Measurements from ENCODE around the gene USP5. TPM values are rescaled to one million over a fixed set of nuclear protein-coding genes. Genes with fewer than 3 reads are reported as not detected.

The USP5 gene
- polyA plus RNA-seq, 2 of the 4 experiments (the other 2 are of a cell fraction) = 58.6 to 78.2 TPM

GRCh38 chr12:6912164-6912935 is 60.4 kb downstream of the USP5 start:
- H3K4me2 ChIP-seq = no peak overlapping the region
- ChIA-PET POLR2A (interaction anchor here (0.6 to 1.9 kb wide), 2 partner anchors 21 to 30 kb away, joined by 3 to 6 read pairs; no protein-coding TSS in a partner anchor), CTCF (interaction anchor here (0.5 to 22.2 kb wide), 10 partner anchors 12 to 53 kb away, joined by 3 to 232 read pairs (median 6); partner anchors contain the start of genes ATN1, SPSB2 and TPI1)
- WGBS (ENCODE audit: missing lambda C conversion rate) = 92% methylated on average over 15 of the region's 15 CpGs
- H3K4me3 ChIP-seq = no peak overlapping the region
- no peak for DNase-seq (ENCODE audit: low read depth in 1 of 2, low spot score in 1 of 2)
- peaks cover 17% of the 10 kb centered on the region for H3K4me1 ChIP-seq
- TF ChIP-seq NR3C1 (IDR thresholded peaks at IDR 0.05) (no peak), MAFK (IDR thresholded peaks at IDR 0.05; ENCODE audit: partially characterized antibody) (no peak), POLR2A (IDR thresholded peaks at IDR 0.05; ENCODE audit: low read length) (no peak), RAD21 (conservative IDR thresholded peaks at IDR 0.05 in 1 of 2, IDR thresholded peaks at IDR 0.05 in 1 of 2) (no peak), POLR2AphosphoS2 (conservative IDR thresholded peaks at IDR 0.05; ENCODE audit: low read length) (no peak), HOXB13 (CRISPR knock-in tag; IDR thresholded peaks at IDR 0.05; ENCODE audit: low read depth) (no peak), MAX (IDR thresholded peaks at IDR 0.05) (no peak), HES2 (IDR thresholded peaks at IDR 0.05) (no peak), NFE2L2 (conservative IDR thresholded peaks at IDR 0.05; ENCODE audit: low read length) (no peak), MAZ (IDR thresholded peaks at IDR 0.05; ENCODE audit: borderline replicate concordance, low read depth, low read length) (no peak), BCL3 (IDR thresholded peaks at IDR 0.05) (no peak)
- no peak overlapping the region for H3K27ac ChIP-seq
- FAIRE-seq = no peak
- no peaks in the 10 kb centered on the region for H3K9me3 ChIP-seq
- ATAC-seq = no peak

GRCh38 chr12:6914246-6914946 is 62.4 kb downstream of the USP5 start, which contains the start of gene ENO2:
Gene ENO2 (plus strand): TSS chr12:6914580. CDS start chr12:6915833, 1,253 bp downstream.
- DNase-seq (ENCODE audit: low read depth in 1 of 2, low spot score in 1 of 2) (peak; percentile 62 to 79), ATAC-seq (peak; percentile 86 to 90), FAIRE-seq (no peak)
- 2% methylated on average over 23 of the region's 68 CpGs for WGBS (ENCODE audit: missing lambda C conversion rate)
- Histone ChIP-seq H3K4me3 (peak within 1 kb of the TSS; percentile 63), H3K4me2 (peak within 1 kb of the TSS; percentile 94), H3K4me1 (peaks cover 17% of the 10 kb centered on the region), H3K9me3 (no peaks in the 10 kb centered on the region), H3K27ac (peak within 1 kb of the TSS; percentile 74 to 93)
- ChIA-PET POLR2A (interaction anchor here (1.0 to 1.4 kb wide), 5 partner anchors 9 to 42 kb away, joined by 3 to 16 read pairs (median 6); partner anchors contain the start of genes C12orf57, RNU7-1 and SPSB2), CTCF (interaction anchor here (0.5 to 22.2 kb wide), 4 partner anchors 11 to 747 kb away, joined by 3 to 232 read pairs (median 47); partner anchors contain the start of genes ATN1, SPSB2 and TPI1)
- TF ChIP-seq ZNF302 (CRISPR knock-in tag; IDR thresholded peaks at IDR 0.05) = no peak
- no peak for TF ChIP-seq ZSCAN20 (CRISPR knock-in tag; IDR thresholded peaks at IDR 0.05)
- peak; percentile 78 for TF ChIP-seq MAX (IDR thresholded peaks at IDR 0.05)
- no peak for TF ChIP-seq CHD2 (IDR thresholded peaks at IDR 0.05; ENCODE audit: low read length, partially characterized antibody)
- no peak for TF ChIP-seq CTCF (IDR thresholded peaks at IDR 0.05)
- no peak for TF ChIP-seq MAZ (IDR thresholded peaks at IDR 0.05; ENCODE audit: borderline replicate concordance, low read depth, low read length)
- no peak for TF ChIP-seq KDM1A (IDR thresholded peaks at IDR 0.05; ENCODE audit: low read depth)
- no peak for TF ChIP-seq EP300 (IDR thresholded peaks at IDR 0.05)
- no peak for TF ChIP-seq ZC3H11A (IDR thresholded peaks at IDR 0.05)
- TF ChIP-seq POLR2A (IDR thresholded peaks at IDR 0.05; ENCODE audit: low read length) = peak; percentile 39; the same call in 1 of the 2 replicates
- TF ChIP-seq JUN (IDR thresholded peaks at IDR 0.05) = peak in 1 of 2 experiments; percentile 66; a peak in 2 of 5 replicates
- no peak for TF ChIP-seq NPAS2 (CRISPR knock-in tag; IDR thresholded peaks at IDR 0.05; ENCODE audit: borderline replicate concordance)
- no peak for TF ChIP-seq ESRRA (IDR thresholded peaks at IDR 0.05; ENCODE audit: borderline replicate concordance, low read length)
- no peak for TF ChIP-seq JUNB (IDR thresholded peaks at IDR 0.05)
- TF ChIP-seq USF2 (IDR thresholded peaks at IDR 0.05) = peak; percentile 46
- TF ChIP-seq FOXS1 (CRISPR knock-in tag; IDR thresholded peaks at IDR 0.05) = no peak
- TF ChIP-seq REST (IDR thresholded peaks at IDR 0.05) = no peak

All from A549 (cell line).